H1 (cell line): ENCODE measurements around the gene ACER1.
"Not testable (repeated sequence)": the region's sequence is repeated elsewhere in the genome, so short reads cannot be mapped to it uniquely, and the experiment has no call there.

Experiments used
- EP300 ChIP-seq, 2 experiments: IDR thresholded peaks; 1 replicate in 1 of 2; 2 replicates in 1 of 2; pipeline ENCODE4 v1.6.1; 2011 to 2012; ENCODE audit warnings: low read depth in 2 of 2, low read length in 2 of 2, mild to moderate bottlenecking in 2 of 2, borderline replicate concordance in 1 of 2, inconsistent platforms in 1 of 2, moderate library complexity in 1 of 2
- EZH2 ChIP-seq: fragments of 200-600 bp; sonication (generic); IDR thresholded peaks from 2 replicates; pipeline ENCODE4 v1.7.1; 2012; ENCODE audit warnings: low read depth, mild to moderate bottlenecking, moderate library complexity, low read length, inconsistent platforms; ENCODE audit not compliant: severe bottlenecking
- GABPA ChIP-seq: IDR thresholded peaks from 2 replicates; pipeline ENCODE4 v1.6.1; 2011; ENCODE audit warnings: mild to moderate bottlenecking, low read length, moderate library complexity, borderline replicate concordance; ENCODE audit not compliant: insufficient read depth
- MAFK ChIP-seq: IDR thresholded peaks from 2 replicates; pipeline ENCODE4 v1.6.1; 2012; ENCODE audit warnings: low read depth, mild to moderate bottlenecking, improper control_type of control experiment, low read length
- SIN3A ChIP-seq, 2 experiments: IDR thresholded peaks in 1 of 2; conservative IDR thresholded peaks in 1 of 2; 2 replicates each; pipeline ENCODE4 v1.6.1; 2011 to 2012; ENCODE audit warnings: low read length in 2 of 2, improper control_type of control experiment in 1 of 2, low read depth in 1 of 2, mild to moderate bottlenecking in 1 of 2
- TEAD4 ChIP-seq: IDR thresholded peaks from 2 replicates; pipeline ENCODE4 v1.6.1; 2012; ENCODE audit warnings: low read depth, low read length, inconsistent platforms, mixed read lengths
- TF ChIP-seq, protein P1 (sequence below), 3 experiments: IDR thresholded peaks; 1 replicate in 2 of 3; 2 replicates in 1 of 3; pipeline versions ENCODE4 v1.5.1 to v1.6.1; 2011; ENCODE audit warnings: low read length in 3 of 3, mild to moderate bottlenecking in 3 of 3, inconsistent platforms in 2 of 3, low read depth in 1 of 3, moderate library complexity in 1 of 3; ENCODE audit not compliant: insufficient read depth in 1 of 3; ENCODE audit errors: control extremely low read depth in 1 of 3

DNA sequence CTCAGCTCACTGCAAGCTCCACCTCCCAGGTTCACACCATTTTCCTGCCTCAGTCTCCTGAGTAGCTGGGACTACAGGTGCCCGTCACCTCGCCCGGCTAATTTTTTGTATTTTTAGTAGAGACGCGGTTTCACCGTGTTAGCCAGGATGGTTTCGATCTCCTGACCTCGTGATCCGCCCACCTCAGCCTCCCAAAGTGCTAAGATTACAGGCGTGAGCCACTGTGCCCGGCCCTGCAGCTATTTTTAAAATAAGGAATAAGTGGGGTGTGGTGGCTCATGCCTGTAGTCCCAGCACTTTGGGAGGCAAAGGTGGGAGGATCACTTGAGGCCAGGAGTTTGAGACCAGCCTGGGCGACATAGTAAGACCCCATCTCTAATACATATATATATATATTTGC lies 27.0 kb upstream of the ACER1 start:
- TF ChIP-seq MAFK; GABPA; EZH2; EP300 (IDR thresholded peaks at IDR 0.05; ENCODE audit: borderline replicate concordance in 1 of 2, low read depth in 2 of 2, low read length in 2 of 2); TEAD4; SIN3A (conservative IDR thresholded peaks at IDR 0.05 in 1 of 2, IDR thresholded peaks at IDR 0.05 in 1 of 2; ENCODE audit: low read depth in 1 of 2, low read length in 2 of 2): not testable (repeated sequence)
- TF ChIP-seq, protein P1, sequence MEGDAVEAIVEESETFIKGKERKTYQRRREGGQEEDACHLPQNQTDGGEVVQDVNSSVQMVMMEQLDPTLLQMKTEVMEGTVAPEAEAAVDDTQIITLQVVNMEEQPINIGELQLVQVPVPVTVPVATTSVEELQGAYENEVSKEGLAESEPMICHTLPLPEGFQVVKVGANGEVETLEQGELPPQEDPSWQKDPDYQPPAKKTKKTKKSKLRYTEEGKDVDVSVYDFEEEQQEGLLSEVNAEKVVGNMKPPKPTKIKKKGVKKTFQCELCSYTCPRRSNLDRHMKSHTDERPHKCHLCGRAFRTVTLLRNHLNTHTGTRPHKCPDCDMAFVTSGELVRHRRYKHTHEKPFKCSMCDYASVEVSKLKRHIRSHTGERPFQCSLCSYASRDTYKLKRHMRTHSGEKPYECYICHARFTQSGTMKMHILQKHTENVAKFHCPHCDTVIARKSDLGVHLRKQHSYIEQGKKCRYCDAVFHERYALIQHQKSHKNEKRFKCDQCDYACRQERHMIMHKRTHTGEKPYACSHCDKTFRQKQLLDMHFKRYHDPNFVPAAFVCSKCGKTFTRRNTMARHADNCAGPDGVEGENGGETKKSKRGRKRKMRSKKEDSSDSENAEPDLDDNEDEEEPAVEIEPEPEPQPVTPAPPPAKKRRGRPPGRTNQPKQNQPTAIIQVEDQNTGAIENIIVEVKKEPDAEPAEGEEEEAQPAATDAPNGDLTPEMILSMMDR (IDR thresholded peaks at IDR 0.05; ENCODE audit: control extremely low read depth in 1 of 3, insufficient read depth in 1 of 3, low read depth in 1 of 3, low read length in 3 of 3): not testable (repeated sequence)
